Measurements from ENCODE around the gene KIAA1958. TPM values are rescaled to one million over a fixed set of nuclear protein-coding genes. Genes with fewer than 3 reads are reported as not detected.

KIAA1958 gene
- total RNA-seq, 4 donors from 2014 or later = 13.1 to 17.2 (median 16.7) TPM

- no peak for TF ChIP-seq CTCF (IDR thresholded peaks at IDR 0.05)
- TF ChIP-seq POLR2A (IDR thresholded peaks at IDR 0.05) = no peak
- Histone ChIP-seq H3K27ac (no peak overlapping the region), H3K4me1 (no peaks in the 10 kb centered on the region), H3K4me3 (no peak overlapping the region), H3K27me3 (no peaks in the 10 kb centered on the region), H3K9me3 (no peaks in the 10 kb centered on the region), H3K36me3 (no peaks in the 10 kb centered on the region)
- no peak for DNase-seq
Measured at GRCh38 chr9:112548051-112548440, 61.4 kb downstream of the KIAA1958 start.

- Histone ChIP-seq H3K4me1 (no peaks in the 10 kb centered on the region), H3K9me3 (no peaks in the 10 kb centered on the region), H3K4me3 (no peak overlapping the region), H3K36me3 (no peaks in the 10 kb centered on the region), H3K27me3 (no peaks in the 10 kb centered on the region), H3K27ac (no peak overlapping the region)
- TF ChIP-seq CTCF (IDR thresholded peaks at IDR 0.05) = no peak
- no peak for TF ChIP-seq POLR2A (IDR thresholded peaks at IDR 0.05)
- no peak for DNase-seq
Measured at GRCh38 chr9:112548836-112549595, 62.4 kb downstream of the KIAA1958 start.

- Histone ChIP-seq H3K4me1 (no peaks in the 10 kb centered on the region), H3K36me3 (no peaks in the 10 kb centered on the region), H3K4me3 (no peak overlapping the region), H3K9me3 (no peaks in the 10 kb centered on the region), H3K27ac (no peak overlapping the region), H3K27me3 (no peaks in the 10 kb centered on the region)
- TF ChIP-seq POLR2A (IDR thresholded peaks at IDR 0.05) (no peak), CTCF (IDR thresholded peaks at IDR 0.05) (no peak)
- no peak for DNase-seq
Measured at GRCh38 chr9:112550531-112550930, 63.9 kb downstream of the KIAA1958 start.

- Histone ChIP-seq H3K4me1 (no peaks in the 10 kb centered on the region), H3K9me3 (no peaks in the 10 kb centered on the region), H3K36me3 (no peaks in the 10 kb centered on the region), H3K27ac (no peak overlapping the region), H3K4me3 (no peak overlapping the region), H3K27me3 (no peaks in the 10 kb centered on the region)
- DNase-seq = no peak
- TF ChIP-seq CTCF (IDR thresholded peaks at IDR 0.05) = no peak
- no peak for TF ChIP-seq POLR2A (IDR thresholded peaks at IDR 0.05)
Measured at GRCh38 chr9:112551641-112552040, 65.0 kb downstream of the KIAA1958 start.

- TF ChIP-seq CTCF (IDR thresholded peaks at IDR 0.05) (no peak), POLR2A (IDR thresholded peaks at IDR 0.05) (no peak)
- DNase-seq = no peak
- H3K9me3 ChIP-seq = no peaks in the 10 kb centered on the region
- H3K4me1 ChIP-seq = no peaks in the 10 kb centered on the region
- no peak overlapping the region for H3K4me3 ChIP-seq
- H3K27ac ChIP-seq = no peak overlapping the region
- H3K36me3 ChIP-seq = no peaks in the 10 kb centered on the region
- no peaks in the 10 kb centered on the region for H3K27me3 ChIP-seq
Measured at GRCh38 chr9:112552229-112553056, 65.8 kb downstream of the KIAA1958 start.

Data from Peyer's patch (tissue), 4 donors.